Liver (tissue), 3 donors: ENCODE results near the gene TGFBR3.

Experiments used
- ATF3 ChIP-seq: IDR thresholded peaks from 2 replicates; pipeline ENCODE4 v1.6.1; 2016; ENCODE audit warnings: antibody characterized with exemption
- HNF4A ChIP-seq, 2 donors: conservative IDR thresholded peaks; 2 replicates each; pipeline ENCODE4 v1.6.1; 2016; ENCODE audit warnings: antibody characterized with exemption in 2 of 2, mild to moderate bottlenecking in 2 of 2
- SP1 ChIP-seq: IDR thresholded peaks from 2 replicates; pipeline ENCODE4 v1.6.1; 2018; ENCODE audit warnings: antibody characterized with exemption, mild to moderate bottlenecking
- TAF1 ChIP-seq: conservative IDR thresholded peaks from 2 replicates; pipeline ENCODE4 v1.6.1; 2016; ENCODE audit warnings: antibody characterized with exemption, mild to moderate bottlenecking
- ZBTB33 ChIP-seq: IDR thresholded peaks from 2 replicates; pipeline ENCODE4 v1.6.1; 2016; ENCODE audit warnings: antibody characterized with exemption
- TF ChIP-seq, protein P1 (sequence below): fragments of 150-350 bp; IDR thresholded peaks from 2 replicates; pipeline ENCODE4 v1.5.1; 2017; ENCODE audit warnings: improper control_type of control experiment, low read depth, low read length; ENCODE audit not compliant: missing input control
- donor health status: healthy.
- donor health status: healthy.

DNA sequence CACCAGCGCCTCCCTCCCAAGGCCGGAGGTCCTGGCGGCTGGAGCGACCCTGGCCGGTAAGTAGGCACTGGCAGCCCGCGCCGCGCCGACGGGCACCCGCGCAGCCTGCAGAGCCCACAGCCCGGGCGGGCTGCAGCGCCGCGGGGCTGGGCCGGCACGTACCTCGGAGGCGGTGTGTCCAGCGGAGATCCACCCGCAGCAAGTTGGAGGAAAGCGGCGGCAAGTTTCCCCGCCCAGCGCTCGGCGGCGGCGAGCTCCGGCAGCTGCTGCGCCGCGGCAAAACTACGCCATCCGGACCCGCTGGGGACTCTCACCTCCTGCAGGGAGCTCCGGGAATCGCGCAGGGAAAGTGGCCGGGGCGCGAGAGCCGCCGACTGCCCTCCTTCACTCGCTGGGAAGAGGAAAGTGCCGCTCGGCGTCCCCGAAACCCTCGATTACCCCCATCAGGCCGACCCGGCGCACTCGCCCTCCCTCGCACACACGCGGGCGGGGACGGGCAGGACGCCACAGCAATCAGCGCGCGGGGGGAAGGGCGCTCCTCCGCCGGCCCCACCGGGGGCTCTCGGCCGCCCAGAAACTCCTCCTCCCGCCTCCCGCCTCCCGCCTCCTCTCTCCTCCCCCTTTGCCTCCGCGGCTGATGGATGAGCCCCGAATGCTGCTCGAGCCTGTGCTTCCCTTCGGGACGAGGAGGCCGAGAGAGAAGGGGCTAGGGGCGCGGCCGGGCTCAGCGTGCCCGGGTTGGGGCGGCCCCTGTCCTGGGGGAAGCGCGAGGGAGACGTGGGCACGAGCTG is at the start of gene TGFBR3:
- TF ChIP-seq, protein P1, sequence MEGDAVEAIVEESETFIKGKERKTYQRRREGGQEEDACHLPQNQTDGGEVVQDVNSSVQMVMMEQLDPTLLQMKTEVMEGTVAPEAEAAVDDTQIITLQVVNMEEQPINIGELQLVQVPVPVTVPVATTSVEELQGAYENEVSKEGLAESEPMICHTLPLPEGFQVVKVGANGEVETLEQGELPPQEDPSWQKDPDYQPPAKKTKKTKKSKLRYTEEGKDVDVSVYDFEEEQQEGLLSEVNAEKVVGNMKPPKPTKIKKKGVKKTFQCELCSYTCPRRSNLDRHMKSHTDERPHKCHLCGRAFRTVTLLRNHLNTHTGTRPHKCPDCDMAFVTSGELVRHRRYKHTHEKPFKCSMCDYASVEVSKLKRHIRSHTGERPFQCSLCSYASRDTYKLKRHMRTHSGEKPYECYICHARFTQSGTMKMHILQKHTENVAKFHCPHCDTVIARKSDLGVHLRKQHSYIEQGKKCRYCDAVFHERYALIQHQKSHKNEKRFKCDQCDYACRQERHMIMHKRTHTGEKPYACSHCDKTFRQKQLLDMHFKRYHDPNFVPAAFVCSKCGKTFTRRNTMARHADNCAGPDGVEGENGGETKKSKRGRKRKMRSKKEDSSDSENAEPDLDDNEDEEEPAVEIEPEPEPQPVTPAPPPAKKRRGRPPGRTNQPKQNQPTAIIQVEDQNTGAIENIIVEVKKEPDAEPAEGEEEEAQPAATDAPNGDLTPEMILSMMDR: peak; percentile 48
- no peak for TF ChIP-seq HNF4A (conservative IDR thresholded peaks at IDR 0.05)
- TF ChIP-seq ZBTB33: peak; percentile 59
- TF ChIP-seq TAF1: peak; percentile 73
- no peak for TF ChIP-seq ATF3
- TF ChIP-seq SP1: peak; percentile 57
